ENCODE results near the gene FSHR. TPM values are rescaled to one million over a fixed set of nuclear protein-coding genes. Genes with fewer than 3 reads are reported as not detected.

The FSHR gene
- total RNA-seq, 4 donors from 2014 or later = not detected

GRCh38 chr2:48968011-48968410, 186.3 kb downstream of the FSHR start:
- no peaks in the 10 kb centered on the region for H3K36me3 ChIP-seq
- no peak for DNase-seq
- no peak for TF ChIP-seq POLR2AphosphoS5 (IDR thresholded peaks at IDR 0.05)
- no peak for TF ChIP-seq EP300 (IDR thresholded peaks at IDR 0.05; ENCODE audit: low read depth)
- no peak for TF ChIP-seq POLR2A (IDR thresholded peaks at IDR 0.05)
- TF ChIP-seq CTCF (IDR thresholded peaks at IDR 0.05) = no peak
- WGBS, 2 donors (ENCODE audit: low coverage in 1 of 2) = 71 to 81% methylated on average over 4 of the region's 4 CpGs
- no peaks in the 10 kb centered on the region for H3K9me3 ChIP-seq
- H3K4me3 ChIP-seq = no peak overlapping the region
- intact Hi-C loops (cut with DNase I; ENCODE audit: low total_unique reads) (no loop called here), in situ Hi-C loops (cut with MboI; ENCODE audit: low pct_ligation_motif_present in 1 of 4, low pct_unique_long_range_greater_than_20kb in 1 of 4, low sequenced_read_pairs in 3 of 4) (no loop called here)
- no peaks in the 10 kb centered on the region for H3K4me1 ChIP-seq
- H3K27me3 ChIP-seq = no peaks in the 10 kb centered on the region
- no peak overlapping the region for H3K27ac ChIP-seq

GRCh38 chr2:48965204-48965603, 189.1 kb downstream of the FSHR start:
- no peaks in the 10 kb centered on the region for H3K4me1 ChIP-seq
- 50 to 75% methylated on average over 1 of the region's 1 CpG for WGBS, 2 donors (ENCODE audit: low coverage in 1 of 2)
- intact Hi-C loops (cut with DNase I; ENCODE audit: low total_unique reads) = no loop called here
- TF ChIP-seq CTCF (IDR thresholded peaks at IDR 0.05) (no peak), EP300 (IDR thresholded peaks at IDR 0.05; ENCODE audit: low read depth) (no peak), POLR2AphosphoS5 (IDR thresholded peaks at IDR 0.05) (no peak), POLR2A (IDR thresholded peaks at IDR 0.05) (no peak)
- in situ Hi-C loops (cut with MboI; ENCODE audit: low pct_ligation_motif_present in 1 of 4, low pct_unique_long_range_greater_than_20kb in 1 of 4, low sequenced_read_pairs in 3 of 4) = no loop called here
- no peaks in the 10 kb centered on the region for H3K9me3 ChIP-seq
- no peak for DNase-seq
- no peaks in the 10 kb centered on the region for H3K27me3 ChIP-seq
- no peak overlapping the region for H3K4me3 ChIP-seq
- no peak overlapping the region for H3K27ac ChIP-seq
- no peaks in the 10 kb centered on the region for H3K36me3 ChIP-seq

- Histone ChIP-seq H3K27ac (no peak overlapping the region), H3K4me3 (no peak overlapping the region), H3K36me3 (no peaks in the 10 kb centered on the region), H3K9me3 (no peaks in the 10 kb centered on the region), H3K27me3 (no peaks in the 10 kb centered on the region), H3K4me1 (no peaks in the 10 kb centered on the region)
- in situ Hi-C loops (cut with MboI; ENCODE audit: low pct_ligation_motif_present in 1 of 4, low pct_unique_long_range_greater_than_20kb in 1 of 4, low sequenced_read_pairs in 3 of 4) (no loop called here), intact Hi-C loops (cut with DNase I; ENCODE audit: low total_unique reads) (no loop called here)
- TF ChIP-seq EP300 (IDR thresholded peaks at IDR 0.05; ENCODE audit: low read depth) (no peak), CTCF (IDR thresholded peaks at IDR 0.05) (no peak), POLR2A (IDR thresholded peaks at IDR 0.05) (no peak), POLR2AphosphoS5 (IDR thresholded peaks at IDR 0.05) (no peak)
- WGBS, 2 donors (ENCODE audit: low coverage in 1 of 2) = 49 to 64% methylated on average over 3 to 4 of the region's 4 CpGs
- no peak for DNase-seq
Observed at GRCh38 chr2:48961009-48961408, 193.3 kb downstream of the FSHR start.

GRCh38 chr2:48954935-48955334, 199.4 kb downstream of the FSHR start:
- TF ChIP-seq POLR2AphosphoS5 (IDR thresholded peaks at IDR 0.05) (no peak), CTCF (IDR thresholded peaks at IDR 0.05) (no peak), EP300 (IDR thresholded peaks at IDR 0.05; ENCODE audit: low read depth) (no peak), POLR2A (IDR thresholded peaks at IDR 0.05) (no peak)
- in situ Hi-C loops (cut with MboI; ENCODE audit: low pct_ligation_motif_present in 1 of 4, low pct_unique_long_range_greater_than_20kb in 1 of 4, low sequenced_read_pairs in 3 of 4) (no loop called here), intact Hi-C loops (cut with DNase I; ENCODE audit: low total_unique reads) (no loop called here)
- H3K27ac ChIP-seq = no peak overlapping the region
- no peak for DNase-seq
- no peaks in the 10 kb centered on the region for H3K9me3 ChIP-seq
- no peaks in the 10 kb centered on the region for H3K27me3 ChIP-seq
- no peaks in the 10 kb centered on the region for H3K36me3 ChIP-seq
- H3K4me1 ChIP-seq = no peaks in the 10 kb centered on the region
- H3K4me3 ChIP-seq = no peak overlapping the region
